Measurements from ENCODE around the gene PLCB1.
"Not testable (repeated sequence)": the region's sequence is repeated elsewhere in the genome, so short reads cannot be mapped to it uniquely, and the experiment has no call there.

Gene PLCB1

DNA sequence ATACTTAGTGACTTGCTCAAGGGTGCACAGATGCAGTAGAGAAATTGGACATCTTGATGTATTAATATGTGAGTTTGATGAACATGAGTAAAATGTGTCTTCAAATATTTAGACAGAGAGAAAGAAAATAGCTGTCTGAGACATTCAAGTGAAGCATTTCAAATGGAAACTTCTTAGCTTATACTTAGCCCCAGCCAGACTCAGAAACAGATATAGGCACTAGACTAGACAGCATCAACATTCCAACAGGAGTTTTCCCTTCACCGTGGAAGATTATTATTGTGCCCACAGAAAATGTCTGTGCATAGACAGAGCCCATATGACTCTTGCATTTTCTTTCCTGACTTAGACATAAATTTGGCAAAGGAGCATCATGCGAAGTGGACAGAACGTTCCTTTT, 443.0 kb downstream of the PLCB1 start:
- no peak for DNase-seq

DNA sequence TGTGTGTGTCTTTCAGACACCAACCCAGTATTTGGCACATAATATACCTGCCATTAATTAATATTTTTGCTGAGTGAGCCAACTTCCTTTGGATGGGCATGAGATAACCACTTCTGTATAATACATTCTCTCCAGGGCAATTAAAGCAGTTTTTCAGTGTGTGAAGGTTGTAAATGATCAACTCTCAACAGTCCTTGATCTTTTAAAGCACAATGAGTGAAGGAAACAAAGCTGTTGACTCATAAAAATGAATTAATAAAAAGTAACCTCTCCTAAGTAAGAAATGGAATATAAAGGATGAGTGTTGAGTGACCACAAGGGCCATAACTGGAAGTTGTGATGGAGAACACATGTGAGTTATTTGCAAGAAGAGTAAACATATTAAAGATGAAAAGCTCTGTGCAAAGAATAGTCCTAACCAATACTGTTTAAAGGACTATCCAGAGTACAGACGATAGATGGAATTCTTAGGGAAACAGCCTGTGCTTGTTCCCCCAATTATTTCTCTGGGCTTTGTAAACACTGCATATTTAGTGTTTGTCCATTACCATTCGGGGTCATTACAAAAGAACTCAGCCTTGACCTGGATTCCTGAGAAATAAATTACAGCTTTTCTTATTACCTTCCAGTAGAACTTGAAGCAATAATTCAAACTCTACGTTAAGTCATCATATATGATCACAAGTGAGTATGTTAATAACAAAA, 446.2 kb downstream of the PLCB1 start:
- no peak for DNase-seq

DNA sequence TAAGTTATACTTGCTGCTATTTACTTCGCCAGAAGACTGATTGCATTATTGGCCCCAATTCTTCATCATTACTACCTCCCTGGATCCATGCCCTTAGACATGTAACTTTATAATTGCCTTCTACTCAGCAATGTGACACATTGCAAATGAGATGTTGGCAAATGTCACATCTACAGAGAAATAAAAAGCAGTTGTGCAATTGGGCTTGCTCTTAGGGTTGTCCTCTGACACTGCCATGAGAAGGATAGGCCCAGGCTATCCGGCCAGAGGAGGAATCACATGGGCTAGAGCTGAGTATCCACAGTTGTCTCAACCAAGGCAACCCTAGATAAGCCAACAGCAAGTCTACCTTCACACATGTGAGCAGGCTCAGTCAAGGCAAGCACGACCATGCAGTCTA, 447.0 kb downstream of the PLCB1 start:
- DNase-seq, result no peak

DNA sequence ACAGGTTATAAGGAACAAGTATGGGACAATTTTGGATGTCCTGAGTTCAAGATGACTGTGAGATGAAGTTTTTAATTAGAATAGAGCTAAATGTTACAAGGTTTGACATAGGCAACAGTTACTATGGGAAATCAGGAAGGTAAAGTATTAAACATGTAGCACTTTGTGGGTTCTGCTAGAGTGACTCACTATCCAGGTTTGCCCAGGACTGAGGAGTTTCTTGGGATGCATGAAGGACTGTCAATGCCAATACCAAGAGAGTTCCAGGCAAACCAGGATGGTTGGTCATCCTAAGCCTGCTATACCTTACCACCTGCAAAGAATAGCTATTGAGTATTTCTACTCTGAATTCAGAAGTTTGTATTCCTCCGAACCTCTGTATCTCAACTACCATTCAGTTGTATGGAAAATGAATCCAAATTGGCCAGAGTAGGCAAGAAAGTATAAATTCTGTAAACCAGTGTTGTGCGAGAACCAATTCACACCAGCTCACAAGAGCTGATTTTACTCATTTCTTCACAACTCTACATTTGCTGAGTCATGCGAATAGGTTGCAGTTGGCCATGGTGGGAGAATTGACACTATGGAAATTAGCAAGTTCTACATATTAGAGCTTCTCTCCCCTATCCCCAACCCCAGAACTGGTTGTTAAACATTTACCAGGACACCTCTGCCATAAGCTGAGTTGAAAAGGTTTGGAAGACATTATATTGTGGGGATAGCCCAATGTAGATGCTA, 449.5 kb downstream of the PLCB1 start:
- no peak for DNase-seq

DNA sequence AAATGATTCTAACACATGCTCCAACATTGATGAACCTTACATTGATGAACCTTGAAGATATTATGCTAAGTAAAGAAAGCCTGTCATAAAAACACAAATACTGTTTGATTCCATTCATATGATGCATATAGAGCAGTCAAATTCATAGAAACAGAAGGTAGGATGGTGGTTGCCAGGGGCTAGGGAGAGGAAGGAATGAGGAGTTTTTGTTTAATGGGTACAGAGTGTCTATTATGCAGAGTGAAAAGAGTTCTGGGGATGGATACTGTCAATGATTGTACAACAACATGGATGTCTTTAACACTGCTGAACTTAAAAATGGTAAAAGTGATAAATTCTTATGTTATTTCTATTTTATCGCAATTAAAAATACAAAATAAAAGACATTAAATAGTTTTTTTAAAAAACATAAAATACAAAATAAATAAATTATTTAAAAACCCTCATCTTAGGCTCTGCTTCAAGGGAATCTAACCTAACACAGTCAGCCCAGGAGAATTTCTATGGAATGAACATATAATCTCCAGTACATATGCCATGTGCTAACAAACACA, 451.0 kb downstream of the PLCB1 start:
- DNase-seq, result no peak

DNA sequence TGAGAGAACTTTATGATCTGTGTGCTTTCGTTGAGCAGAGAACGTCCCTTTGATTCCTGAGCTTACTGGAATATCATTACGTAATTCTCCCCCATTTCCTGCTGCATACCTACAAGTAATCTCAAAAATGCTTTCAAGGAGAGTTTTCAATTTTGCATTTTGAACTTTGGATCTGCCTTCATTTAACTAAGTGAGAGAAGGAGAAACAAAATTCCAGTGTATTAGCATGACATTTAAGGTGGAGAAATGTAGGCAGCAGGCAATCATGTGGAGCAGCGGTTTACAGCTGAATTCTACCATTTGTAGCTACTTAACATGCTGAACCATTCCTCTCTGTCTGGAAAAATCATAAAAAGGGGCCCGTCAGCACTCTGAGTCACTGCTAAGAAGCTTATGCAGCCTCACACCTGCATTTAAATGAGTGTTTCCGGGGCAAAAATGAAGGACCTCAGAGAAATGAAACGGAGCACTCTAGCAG, 451.5 kb downstream of the PLCB1 start:
- DNase-seq, result no peak

DNA sequence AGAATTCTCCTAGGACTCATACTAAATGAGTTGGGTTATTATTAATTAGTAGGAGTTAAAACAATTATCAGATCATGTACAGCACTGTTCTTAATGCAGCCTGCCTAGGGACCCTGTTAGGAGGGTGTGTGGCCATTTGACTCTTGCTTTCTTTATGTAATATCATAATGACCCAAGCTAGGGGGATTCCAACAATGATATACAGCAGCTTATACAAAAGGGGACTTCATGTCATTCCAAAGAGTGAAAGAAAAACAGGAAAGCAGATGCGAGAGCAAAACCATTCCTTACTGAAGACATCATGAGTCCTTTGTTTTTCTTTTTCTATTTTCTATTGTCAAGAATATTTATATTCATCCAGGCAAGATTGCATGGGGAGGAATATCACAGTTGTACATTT, 455.2 kb downstream of the PLCB1 start:
- DNase-seq, result no peak

DNA sequence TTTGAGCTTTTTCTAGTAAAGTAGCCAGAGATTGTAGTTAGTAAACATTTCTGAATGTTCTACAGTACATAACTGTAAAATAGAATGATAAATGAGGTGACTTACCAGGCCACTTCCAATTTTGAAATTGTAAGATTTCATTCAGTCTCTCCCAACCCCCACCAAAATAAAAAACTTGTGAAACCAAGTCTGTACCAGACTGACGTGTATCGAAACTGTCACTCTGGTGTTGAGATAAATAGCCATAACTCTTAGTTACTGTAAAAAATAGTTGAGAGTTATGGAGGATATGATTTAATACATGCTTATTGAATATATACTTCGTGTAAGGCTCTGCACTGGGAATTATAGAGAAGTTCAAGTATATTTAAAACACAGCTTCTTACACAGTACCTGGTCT, 455.7 kb downstream of the PLCB1 start:
- no peak for DNase-seq

DNA sequence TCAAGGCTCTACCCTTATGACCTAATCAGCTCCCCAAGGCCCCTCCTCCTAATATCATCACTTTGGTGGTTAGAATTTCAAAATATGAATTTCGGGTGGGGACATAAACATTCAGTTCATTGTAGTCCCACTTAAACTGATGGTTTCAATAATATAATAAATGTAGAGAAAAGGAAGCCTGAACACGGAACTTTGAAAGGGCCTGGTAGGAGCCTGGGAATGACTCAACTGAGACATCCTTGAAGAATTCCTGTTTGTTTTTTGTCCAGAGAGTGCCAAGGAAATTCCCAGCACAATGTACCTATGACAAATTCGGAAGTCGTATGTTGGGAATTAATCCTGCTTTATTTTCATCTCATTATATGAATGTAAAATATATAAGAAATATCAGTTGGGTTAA, 457.9 kb downstream of the PLCB1 start:
- DNase-seq, result no peak

DNA sequence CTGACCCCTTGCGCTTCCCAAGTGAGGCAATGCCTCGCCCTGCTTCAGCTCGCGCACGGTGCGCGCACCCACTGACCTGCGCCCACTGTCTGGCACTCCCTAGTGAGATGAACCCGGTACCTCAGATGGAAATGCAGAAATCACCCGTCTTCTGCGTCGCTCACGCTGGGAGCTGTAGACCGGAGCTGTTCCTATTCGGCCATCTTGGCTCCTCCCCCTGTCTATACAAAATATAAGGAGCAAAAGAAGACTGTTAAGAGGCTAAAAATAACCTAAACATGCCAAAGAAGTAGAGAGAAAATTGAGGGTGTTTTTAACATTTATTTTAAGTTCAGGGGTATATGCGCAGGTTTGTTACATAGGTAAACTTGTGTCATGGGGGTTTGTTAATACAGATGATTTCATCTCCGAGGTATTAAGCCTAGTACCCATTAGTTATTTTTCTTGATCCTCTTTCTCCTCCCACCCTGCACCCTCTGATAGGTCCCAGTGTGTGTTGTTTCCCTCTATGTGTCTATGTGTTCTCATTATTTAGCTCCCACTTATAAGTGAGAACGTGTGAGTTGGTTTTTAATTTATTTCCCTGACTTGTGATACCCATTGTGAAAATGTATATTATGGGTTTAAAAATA, 469.0 kb downstream of the PLCB1 start:
- DNase-seq, result not testable (repeated sequence)

DNA sequence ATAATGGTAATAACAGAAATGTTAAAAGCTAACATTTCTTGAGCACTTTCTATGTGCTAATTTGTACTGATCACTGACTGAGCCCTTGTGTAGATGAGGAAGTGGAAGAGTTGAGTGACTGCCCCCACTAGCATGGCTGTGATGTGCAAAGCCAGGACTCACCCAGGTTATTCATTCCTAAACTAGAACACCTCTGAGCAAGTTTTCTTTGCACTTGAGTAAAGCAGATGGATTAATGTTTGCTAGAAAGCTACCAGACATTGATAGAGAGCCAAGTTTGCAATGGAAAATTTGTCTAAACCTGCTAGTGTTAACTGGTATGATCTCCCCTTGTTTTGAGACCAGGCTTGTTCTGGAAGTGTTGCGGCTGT, 469.5 kb downstream of the PLCB1 start:
- DNase-seq, result no peak

DNA sequence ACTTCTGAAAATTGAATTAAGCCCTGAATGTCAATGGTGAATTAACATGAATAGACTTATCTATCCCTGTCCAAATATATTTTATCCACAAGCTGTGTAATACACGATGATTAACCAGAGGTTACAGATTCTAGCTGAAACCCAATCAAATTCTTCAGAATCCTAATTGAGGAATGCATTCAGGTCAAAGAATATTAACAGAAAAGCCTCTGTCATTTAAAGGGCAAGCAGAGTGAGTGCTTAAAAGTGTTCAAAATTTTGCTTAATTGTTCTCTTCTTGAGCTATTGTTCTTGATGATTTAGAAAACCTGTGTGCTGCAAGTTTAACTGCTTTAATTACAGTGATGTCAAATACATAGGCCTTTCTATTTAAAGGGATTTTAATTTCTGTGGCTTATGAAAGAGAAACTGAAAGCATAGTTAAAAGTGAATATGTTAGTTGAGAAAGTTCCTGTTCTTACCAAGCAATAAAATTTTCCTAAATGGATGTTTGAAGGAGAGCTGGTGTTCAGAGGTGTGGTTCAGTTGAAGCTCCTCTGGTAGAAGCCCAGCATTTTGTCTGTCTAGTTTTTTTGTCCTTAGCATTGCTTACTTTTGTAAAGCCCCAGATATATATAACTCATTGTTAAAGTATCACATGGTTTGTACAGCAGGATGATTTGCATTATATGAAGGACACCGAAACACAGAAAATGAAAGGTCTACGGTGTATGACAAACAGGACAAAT, 470.5 kb downstream of the PLCB1 start:
- no peak for DNase-seq

DNA sequence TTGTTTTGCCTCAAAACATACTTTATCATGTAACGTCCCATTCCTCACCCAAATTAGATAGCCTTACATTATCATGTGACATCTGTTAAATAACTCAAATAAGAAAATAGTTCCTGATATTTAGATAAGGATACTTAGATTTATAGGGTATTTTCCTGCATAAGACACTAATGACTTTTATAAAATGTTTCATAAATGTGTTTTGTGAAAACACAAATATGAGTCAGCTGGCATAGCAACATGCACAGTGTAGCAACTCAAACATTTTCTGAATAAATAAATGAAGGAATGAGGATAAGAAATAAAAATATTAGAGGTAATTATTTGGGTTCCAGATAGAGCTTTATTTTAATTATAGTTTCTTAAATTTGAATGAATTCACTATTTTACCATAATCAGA, 476.4 kb downstream of the PLCB1 start:
- DNase-seq, result no peak

DNA sequence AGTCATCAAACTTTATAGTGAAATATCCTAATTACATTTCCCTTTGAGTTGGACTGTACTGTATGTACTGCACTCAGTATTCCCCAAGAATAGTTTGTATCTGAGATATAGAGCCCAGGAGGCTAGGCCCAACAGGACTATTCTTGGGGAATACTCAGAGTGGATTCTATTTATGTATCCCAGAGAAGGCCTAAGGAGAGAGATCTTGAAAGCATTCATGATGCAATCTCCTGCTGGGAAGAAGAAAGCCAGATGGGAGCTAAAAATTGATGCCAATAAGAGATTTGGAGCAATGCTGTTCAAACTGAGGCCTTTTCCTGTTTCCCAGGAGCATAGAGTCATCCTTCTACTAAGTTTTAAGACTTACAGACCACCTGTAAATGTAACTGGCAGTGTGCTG, 484.7 kb downstream of the PLCB1 start:
- no peak for DNase-seq

DNA sequence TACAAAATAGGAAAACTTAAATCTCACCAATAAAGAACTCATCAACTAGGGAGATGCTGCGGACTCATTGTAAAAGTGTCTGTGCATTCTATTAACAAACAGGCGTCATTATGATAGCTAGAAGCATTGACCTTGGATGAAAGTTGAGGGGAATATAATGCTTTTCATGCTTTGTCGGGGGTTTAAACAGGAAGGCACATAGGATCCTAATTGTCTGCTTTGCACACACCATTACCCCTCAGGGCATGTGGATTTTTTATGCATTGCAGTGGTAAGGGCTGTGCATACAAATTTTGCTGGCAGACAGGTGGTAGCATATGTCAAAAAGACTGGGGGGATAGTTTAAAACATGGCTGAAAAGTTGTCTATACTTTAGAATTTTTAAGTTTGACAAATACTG, 488.9 kb downstream of the PLCB1 start:
- DNase-seq, result no peak

DNA sequence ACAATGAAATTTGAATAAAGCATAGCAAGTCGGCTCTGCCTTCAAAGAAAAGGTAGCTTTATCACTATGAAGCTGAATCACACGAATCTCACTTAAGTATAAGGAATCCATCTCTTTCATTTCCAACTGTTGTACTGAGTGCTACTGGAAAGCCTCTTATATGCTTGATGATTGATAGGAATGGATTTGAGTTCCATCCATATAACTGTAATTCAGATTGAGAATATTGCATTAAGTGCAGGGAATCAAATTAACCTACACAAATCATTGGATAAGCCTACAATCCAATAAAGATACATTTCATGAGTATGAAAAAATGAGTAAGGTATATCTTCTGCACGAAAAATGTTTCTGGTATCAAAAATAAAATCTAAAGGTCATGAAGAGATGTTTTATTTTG, 492.0 kb downstream of the PLCB1 start:
- no peak for DNase-seq

DNA sequence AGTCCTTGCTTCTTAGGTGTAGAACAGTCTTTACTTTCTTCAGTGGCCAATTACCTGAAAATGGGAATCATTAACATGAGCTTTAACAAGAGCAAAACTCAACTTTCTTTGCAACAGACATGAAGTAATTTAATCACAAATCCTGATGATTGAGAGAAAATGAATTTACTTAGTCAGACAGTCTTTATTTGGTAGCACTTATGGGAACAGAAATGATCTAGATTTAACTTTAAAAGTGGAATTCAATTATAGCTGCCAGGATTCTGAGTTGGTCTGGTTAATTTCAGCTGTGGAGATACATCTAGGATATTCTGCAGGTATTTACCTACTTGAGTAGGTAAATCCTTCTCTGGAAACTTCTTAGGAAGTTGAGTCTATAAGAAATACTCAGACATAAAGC, 492.6 kb downstream of the PLCB1 start:
- no peak for DNase-seq

DNA sequence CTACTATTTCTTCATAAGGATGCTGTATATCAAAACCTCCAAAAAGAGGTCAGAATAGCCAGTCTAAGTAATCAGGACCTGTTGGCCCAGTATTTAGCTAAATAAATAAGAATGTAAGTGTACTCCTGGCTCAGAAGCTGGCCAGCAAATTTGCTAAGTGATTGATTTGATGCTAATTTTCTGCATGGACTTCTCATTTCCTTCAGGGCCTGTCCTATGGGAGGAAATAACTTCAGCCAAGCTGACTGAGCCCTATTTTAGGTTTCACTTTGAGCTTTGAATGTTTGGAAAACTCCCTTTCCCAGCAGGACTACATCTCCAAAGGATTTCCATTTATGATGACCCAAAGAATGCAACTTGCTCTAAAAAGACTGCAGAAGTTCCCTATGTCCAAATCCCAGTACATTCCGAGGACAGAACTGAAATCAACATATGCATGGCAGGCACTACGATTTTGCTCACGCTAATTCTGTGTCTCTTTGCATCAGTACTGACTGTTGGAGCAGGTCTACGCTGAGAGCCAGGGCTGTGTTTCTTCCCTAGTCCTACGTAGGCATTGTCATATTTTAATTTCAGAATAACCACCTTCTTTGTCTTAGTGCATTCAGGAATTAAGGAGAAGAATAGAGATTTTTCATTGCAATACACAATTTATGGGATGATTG, 495.4 kb downstream of the PLCB1 start:
- no peak for DNase-seq

DNA sequence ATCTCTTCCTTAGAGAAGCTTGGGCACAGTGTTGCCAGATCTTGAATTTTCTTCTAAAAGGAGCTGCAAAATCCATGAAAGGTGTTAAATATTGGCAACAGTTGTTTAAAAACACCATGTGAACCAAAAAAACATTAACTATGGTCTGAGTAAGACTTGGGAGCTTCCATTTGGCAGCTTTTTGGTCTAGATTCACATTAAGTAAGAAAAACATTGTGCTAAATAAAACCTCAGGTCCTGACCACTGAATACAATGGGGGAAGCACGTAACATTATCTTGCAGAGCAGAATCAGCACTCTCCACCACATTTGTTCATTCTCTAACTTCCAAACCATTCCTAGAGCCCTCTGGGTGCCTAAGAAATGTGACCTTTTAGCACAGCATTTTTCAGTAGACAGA, 499.2 kb downstream of the PLCB1 start:
- DNase-seq, result no peak

DNA sequence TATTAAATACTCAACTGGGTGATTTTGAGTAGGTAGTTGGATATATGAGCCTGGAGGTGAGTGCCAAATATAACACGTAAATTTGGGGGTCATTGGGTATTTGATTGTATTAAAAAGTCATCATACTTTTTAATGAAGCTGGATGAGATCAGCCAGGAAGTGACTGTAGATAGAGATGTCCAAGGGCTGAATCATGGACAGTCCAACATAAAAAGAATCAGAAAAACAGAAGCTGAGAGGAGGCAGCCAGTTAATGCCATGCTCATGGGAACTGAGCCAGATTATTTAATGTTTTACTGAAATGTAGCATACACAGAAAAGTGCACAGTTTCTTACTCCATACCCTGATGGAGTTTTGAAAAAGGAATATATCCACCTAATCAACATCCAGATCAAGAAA, 501.3 kb downstream of the PLCB1 start:
- no peak for DNase-seq

DNA sequence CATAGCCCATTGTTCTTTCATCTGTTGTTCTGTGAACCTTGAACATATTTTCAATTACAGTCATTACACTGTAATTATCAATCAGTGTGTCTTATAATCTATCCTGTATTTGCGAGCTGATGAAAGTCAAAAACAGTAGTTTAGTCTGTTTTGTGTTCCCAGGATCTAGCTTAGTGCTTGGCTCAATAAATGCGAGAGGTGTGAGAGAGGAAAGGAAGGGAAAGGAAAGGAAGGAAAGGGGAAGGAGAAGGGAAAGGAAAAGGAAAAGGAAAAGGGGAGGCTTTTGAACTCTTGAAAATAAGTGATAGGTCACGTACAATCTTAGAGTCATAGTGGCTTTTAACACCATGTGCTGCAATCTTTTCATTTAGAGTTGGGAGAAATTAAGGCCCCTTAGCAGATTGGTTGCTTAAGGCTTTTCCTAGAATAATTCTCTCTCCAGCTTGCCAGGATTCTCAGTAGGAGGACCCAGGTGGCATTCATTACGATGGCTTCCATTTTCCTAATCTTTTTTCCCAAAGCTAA, 503.0 kb downstream of the PLCB1 start:
- no peak for DNase-seq

DNA sequence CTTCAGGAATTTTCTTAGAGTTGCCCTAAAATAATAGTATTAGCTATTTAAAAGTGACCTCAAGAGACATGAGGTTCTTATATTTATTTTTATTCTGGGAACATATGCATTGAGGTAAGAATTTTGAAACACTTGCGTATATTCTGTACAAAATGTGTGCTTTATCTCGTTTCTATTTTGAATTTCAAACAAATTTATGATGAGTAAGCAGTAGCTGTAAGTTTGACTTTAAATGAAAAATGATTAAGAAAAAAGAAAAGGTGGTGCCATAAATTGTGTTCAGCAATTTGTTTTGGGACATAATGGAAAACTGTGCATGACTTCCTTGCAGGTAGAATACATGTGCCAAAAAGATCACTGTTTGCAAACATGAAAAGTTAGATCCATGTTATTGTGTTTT, 503.8 kb downstream of the PLCB1 start:
- no peak for DNase-seq

All from NCI-H1436 treated with DMSO at 0.1 percent for 48 hours (cell line).